ENCODE data around the gene ALDH2. TPM values are rescaled to one million over a fixed set of nuclear protein-coding genes. Genes with fewer than 3 reads are reported as not detected.
"Not testable (repeated sequence)": the region's sequence is repeated elsewhere in the genome, so short reads cannot be mapped to it uniquely, and the experiment has no call there.

Gene ALDH2
- total and polyA plus RNA-seq, 7 donors = 66.6 to 212 (median 135) TPM

DNA sequence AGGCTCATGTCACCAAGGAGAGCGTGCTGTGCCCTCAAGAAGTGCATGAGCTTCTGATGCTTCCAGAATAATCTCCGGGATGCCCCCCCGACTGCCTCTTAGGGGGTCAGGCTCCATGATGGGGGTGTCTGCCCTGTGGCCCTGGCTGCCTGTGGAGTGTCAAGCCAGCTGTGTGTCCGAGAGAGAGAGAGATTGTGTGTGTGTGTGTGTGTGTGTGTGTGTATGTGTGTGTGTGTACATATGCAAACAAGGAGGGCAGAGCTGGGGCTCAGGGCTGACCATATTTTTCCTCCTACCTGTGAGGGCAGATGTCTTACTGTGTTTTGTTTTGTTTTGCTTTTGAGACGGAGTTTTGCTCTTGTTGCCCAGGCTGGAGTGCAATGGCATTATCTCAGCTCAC lies 5.6 kb upstream of the ALDH2 start:
- ATAC-seq (no peak), DNase-seq (peak in 1 of 2 donors; percentile 13)
- H3K36me3 ChIP-seq (ENCODE audit: insufficient read depth in 1 of 2, low read depth in 1 of 2) = peaks cover 2 to 7% of the 10 kb centered on the region in 2 donors
- H3K4me3 ChIP-seq = no peak overlapping the region
- H3K27ac ChIP-seq = no peak overlapping the region
- peaks cover 22% of the 10 kb centered on the region for H3K4me1 ChIP-seq
- H3K27me3 ChIP-seq (ENCODE audit: insufficient read depth in 3 of 3, low read length in 2 of 3) = no peaks in the 10 kb centered on the region
- intact Hi-C loops (cut with DNase I) = no loop called here
- 74 to 87% (median 84%) methylated on average over 5 of the region's 5 CpGs for WGBS, 3 donors
- TF ChIP-seq, protein P1, sequence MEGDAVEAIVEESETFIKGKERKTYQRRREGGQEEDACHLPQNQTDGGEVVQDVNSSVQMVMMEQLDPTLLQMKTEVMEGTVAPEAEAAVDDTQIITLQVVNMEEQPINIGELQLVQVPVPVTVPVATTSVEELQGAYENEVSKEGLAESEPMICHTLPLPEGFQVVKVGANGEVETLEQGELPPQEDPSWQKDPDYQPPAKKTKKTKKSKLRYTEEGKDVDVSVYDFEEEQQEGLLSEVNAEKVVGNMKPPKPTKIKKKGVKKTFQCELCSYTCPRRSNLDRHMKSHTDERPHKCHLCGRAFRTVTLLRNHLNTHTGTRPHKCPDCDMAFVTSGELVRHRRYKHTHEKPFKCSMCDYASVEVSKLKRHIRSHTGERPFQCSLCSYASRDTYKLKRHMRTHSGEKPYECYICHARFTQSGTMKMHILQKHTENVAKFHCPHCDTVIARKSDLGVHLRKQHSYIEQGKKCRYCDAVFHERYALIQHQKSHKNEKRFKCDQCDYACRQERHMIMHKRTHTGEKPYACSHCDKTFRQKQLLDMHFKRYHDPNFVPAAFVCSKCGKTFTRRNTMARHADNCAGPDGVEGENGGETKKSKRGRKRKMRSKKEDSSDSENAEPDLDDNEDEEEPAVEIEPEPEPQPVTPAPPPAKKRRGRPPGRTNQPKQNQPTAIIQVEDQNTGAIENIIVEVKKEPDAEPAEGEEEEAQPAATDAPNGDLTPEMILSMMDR (IDR thresholded peaks at IDR 0.05) = no peak
- H3K9me3 ChIP-seq = no peaks in the 10 kb centered on the region

DNA sequence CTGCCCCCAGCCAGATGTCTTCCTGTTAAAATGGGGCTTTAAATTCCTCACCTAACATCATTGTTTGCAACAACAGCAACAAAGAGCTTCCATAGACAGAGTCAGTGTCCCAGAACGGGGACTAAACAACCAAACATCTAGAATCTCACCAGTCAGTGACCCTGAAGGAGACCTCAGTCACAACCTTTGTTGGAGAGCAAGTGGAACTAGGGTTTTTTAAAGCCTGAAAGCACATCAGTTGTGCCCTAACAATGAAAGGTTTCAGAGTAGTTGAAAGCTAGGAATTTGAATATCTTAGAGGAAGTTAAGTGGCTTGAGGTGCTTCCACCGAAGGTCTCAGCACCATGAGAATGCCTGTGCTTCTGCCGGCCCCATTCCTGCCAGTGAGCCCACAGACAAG lies 5.0 kb upstream of the ALDH2 start:
- DNase-seq (no peak), ATAC-seq (no peak)
- no peaks in the 10 kb centered on the region for H3K9me3 ChIP-seq
- TF ChIP-seq, protein P1 (IDR thresholded peaks at IDR 0.05) = no peak
- peaks cover 21% of the 10 kb centered on the region for H3K4me1 ChIP-seq
- no peak overlapping the region for H3K4me3 ChIP-seq
- WGBS, 3 donors = 58 to 66% (median 58%) methylated on average over 3 of the region's 3 CpGs
- peaks cover 0 to 1% of the 10 kb centered on the region in 2 donors for H3K36me3 ChIP-seq (ENCODE audit: insufficient read depth in 1 of 2, low read depth in 1 of 2)
- no peaks in the 10 kb centered on the region for H3K27me3 ChIP-seq (ENCODE audit: insufficient read depth in 3 of 3, low read length in 2 of 3)
- intact Hi-C loops (cut with DNase I) = no loop called here
- no peak overlapping the region for H3K27ac ChIP-seq

DNA sequence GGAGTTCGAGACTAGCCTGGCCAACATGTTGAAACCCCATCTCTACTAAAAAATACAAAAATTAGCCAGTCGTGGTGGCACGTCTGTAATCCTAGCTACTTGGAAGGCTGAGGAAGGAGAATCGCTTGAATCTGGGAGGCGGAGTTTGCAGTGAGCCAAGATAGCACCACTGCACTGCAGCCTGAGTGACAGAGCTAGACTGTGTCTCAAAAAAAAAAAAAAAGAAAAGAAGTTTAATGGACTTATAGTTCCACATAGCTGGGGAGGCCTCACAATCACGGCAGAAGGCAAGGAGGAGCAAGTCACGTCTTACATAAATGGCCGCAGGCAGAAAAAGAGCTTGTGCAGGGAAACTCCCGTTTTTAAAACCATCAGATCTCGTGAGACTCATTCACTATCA lies 3.2 kb upstream of the ALDH2 start:
- H3K27me3 ChIP-seq (ENCODE audit: insufficient read depth in 3 of 3, low read length in 2 of 3); ATAC-seq; H3K27ac ChIP-seq; intact Hi-C loops (cut with DNase I); H3K36me3 ChIP-seq (ENCODE audit: insufficient read depth in 1 of 2, low read depth in 1 of 2); DNase-seq; H3K4me3 ChIP-seq; H3K4me1 ChIP-seq; H3K9me3 ChIP-seq: not testable (repeated sequence)
- 47 to 55% (median 48%) methylated on average over 10 of the region's 10 CpGs for WGBS, 3 donors

DNA sequence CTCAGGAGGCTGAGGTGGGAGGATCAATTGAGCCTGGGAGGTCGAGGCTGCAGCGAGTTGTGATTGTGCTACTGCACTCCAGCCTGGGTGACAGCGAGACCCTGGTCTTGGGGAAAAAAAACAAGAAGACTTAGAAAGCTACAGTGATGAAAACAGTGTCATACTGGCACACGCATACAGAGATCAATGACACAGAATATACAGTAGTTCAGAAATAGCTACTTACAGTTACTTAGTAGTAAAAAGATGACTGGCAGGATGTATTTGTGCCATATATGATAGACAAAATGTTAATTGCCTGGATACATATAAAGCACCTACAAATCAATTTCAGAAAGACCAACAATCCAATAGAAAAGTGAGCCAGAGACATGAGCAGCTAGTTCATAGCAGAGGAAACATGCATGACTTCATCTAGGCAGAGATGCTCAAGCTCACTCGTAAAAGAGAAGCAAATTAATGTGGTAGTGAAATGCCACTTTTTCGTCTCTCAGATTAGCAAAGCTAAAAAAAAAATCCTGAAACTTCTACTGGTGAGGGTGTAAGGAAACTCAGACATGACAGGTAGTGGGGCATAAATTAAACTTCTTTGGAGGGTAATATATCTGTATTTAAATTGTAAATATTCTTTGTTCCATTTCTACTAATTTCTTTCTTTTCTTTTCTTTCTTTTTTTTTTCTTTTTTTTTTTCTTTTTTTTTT lies 2.5 kb upstream of the ALDH2 start:
- H3K4me3 ChIP-seq = no peak overlapping the region
- peaks cover 6% of the 10 kb centered on the region for H3K4me1 ChIP-seq
- DNase-seq (no peak), ATAC-seq (no peak)
- no peak overlapping the region for H3K27ac ChIP-seq
- no peaks in the 10 kb centered on the region for H3K9me3 ChIP-seq
- intact Hi-C loops (cut with DNase I) = no loop called here
- 56 to 65% (median 59%) methylated on average over 6 of the region's 6 CpGs for WGBS, 3 donors
- TF ChIP-seq, protein P1 (IDR thresholded peaks at IDR 0.05) = no peak
- no peaks in the 10 kb centered on the region for H3K36me3 ChIP-seq (ENCODE audit: insufficient read depth in 1 of 2, low read depth in 1 of 2)
- no peaks in the 10 kb centered on the region for H3K27me3 ChIP-seq (ENCODE audit: insufficient read depth in 3 of 3, low read length in 2 of 3)

DNA sequence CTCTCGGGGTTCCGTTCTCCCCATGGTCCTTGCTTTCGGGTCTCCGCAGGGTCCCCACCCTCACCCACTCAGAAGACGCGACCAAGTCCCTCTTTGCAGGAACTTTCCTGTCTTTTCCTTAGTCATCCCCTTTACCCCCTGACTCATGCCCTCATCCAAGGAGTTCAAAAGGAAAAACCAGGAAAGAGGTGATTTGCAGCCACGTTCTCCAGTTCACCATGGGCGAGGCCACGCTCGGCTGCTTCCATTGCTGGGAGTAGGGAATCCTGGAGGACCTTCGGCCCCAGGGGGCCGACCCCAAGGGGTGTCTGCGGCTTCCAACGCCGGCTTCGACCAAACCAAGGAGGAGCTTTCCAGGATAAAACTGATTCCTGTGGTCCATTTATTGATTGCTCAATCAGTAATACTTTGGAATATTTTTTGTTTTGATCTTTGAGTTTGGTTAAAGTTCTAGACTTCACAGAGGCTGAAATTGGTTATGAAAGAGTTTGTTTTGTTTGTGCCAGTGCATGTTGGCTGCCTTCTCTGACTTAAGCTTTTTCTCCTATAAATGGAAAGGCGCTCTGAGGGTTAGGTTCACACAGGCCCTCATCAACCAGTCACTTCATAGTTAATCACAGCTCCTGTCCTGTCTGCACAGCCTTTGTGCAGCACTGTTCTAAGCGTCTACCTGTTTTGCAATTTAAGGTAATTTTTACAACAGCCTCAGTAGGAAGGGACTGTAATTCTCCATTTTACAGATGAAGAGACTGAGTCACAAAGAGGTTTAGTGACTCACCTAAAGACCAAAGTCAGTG lies 827 bp downstream of the ALDH2 start:
- Histone ChIP-seq H3K27me3 (ENCODE audit: insufficient read depth in 3 of 3, low read length in 2 of 3) (no peaks in the 10 kb centered on the region), H3K9me3 (no peaks in the 10 kb centered on the region), H3K4me3 (peak overlapping the region; percentile 96), H3K4me1 (peaks cover 8% of the 10 kb centered on the region), H3K36me3 (ENCODE audit: insufficient read depth in 1 of 2, low read depth in 1 of 2) (no peaks in the 10 kb centered on the region), H3K27ac (peak overlapping the region; percentile 80)
- WGBS, 3 donors = 9 to 16% (median 12%) methylated on average over 18 of the region's 18 CpGs
- ATAC-seq (peak; percentile 26 to 52 (median 34)), DNase-seq (peak in 1 of 2 donors; percentile 61)
- intact Hi-C loops (cut with DNase I) = no loop called here
- TF ChIP-seq, protein P1 (IDR thresholded peaks at IDR 0.05) = no peak
